SK-N-SH treated with all-trans-retinoic acid at 6 μM for 48 hours (cell line): ENCODE measurements around the gene MT1E.

ENCODE experiments used
- CSDC2 ChIP-seq: fragments of 250-450 bp; sonication (Bioruptor Pico); IDR thresholded peaks from 2 replicates; pipeline ENCODE4 v1.5.0; 2020; ENCODE audit warnings: mild to moderate bottlenecking, moderate library complexity
- ISL1 ChIP-seq: fragments of 250-450 bp; sonication (Bioruptor Pico); IDR thresholded peaks from 2 replicates; pipeline ENCODE4 v2.1.2; 2022; ENCODE audit warnings: mild to moderate bottlenecking, moderate library complexity
- OSR1 ChIP-seq: fragments of 250-450 bp; sonication (Bioruptor Pico); IDR thresholded peaks from 2 replicates; pipeline ENCODE4 v1.8.0; 2022; ENCODE audit warnings: moderate library complexity, mild to moderate bottlenecking, inconsistent platforms
- PPARA ChIP-seq: fragments of 250-450 bp; sonication (Bioruptor Pico); IDR thresholded peaks from 2 replicates; pipeline ENCODE4 v1.5.0; 2020; ENCODE audit warnings: mild to moderate bottlenecking, borderline replicate concordance
- RARB ChIP-seq: fragments of 250-450 bp; sonication (Bioruptor Pico); IDR thresholded peaks from 2 replicates; pipeline ENCODE4 v1.8.0; 2021; ENCODE audit warnings: mild to moderate bottlenecking, moderate library complexity
- SNAI2 ChIP-seq: fragments of 250-450 bp; sonication (Bioruptor Pico); IDR thresholded peaks from 2 replicates; pipeline ENCODE4 v1.5.0; 2020; ENCODE audit warnings: mild to moderate bottlenecking, moderate library complexity
- TOX ChIP-seq: fragments of 250-450 bp; sonication (Bioruptor Pico); IDR thresholded peaks from 2 replicates; pipeline ENCODE4 v1.8.0; 2021; ENCODE audit warnings: mild to moderate bottlenecking, moderate library complexity, borderline replicate concordance
- ZC3H10 ChIP-seq: fragments of 250-450 bp; sonication (Bioruptor Pico); IDR thresholded peaks from 2 replicates; pipeline ENCODE4 v1.5.1; 2021; ENCODE audit warnings: mild to moderate bottlenecking, moderate library complexity
- ZFP3 ChIP-seq: fragments of 250-450 bp; sonication (Bioruptor Pico); IDR thresholded peaks from 2 replicates; pipeline ENCODE4 v1.5.0; 2020; ENCODE audit warnings: mild to moderate bottlenecking, moderate library complexity
- ZNF565 ChIP-seq: fragments of 450-650 bp; formaldehyde crosslinking; conservative IDR thresholded peaks from 2 replicates; pipeline ENCODE4 v1.5.0; 2020; ENCODE audit warnings: low read depth, mild to moderate bottlenecking, moderate library complexity
- ZNF8 ChIP-seq: fragments of 450-650 bp; formaldehyde crosslinking; IDR thresholded peaks from 2 replicates; pipeline ENCODE4 v1.5.0; 2020; ENCODE audit warnings: mild to moderate bottlenecking, moderate library complexity
- TF ChIP-seq, protein P1 (sequence below): fragments of 250-450 bp; sonication (Bioruptor Pico); IDR thresholded peaks from 2 replicates; pipeline ENCODE4 v1.8.0; 2020; ENCODE audit warnings: mild to moderate bottlenecking, moderate library complexity, borderline replicate concordance
- TF ChIP-seq, protein P2 (sequence below): fragments of 250-450 bp; sonication (Bioruptor Pico); IDR thresholded peaks from 2 replicates; pipeline ENCODE4 v1.5.1; 2020; ENCODE audit warnings: low read depth, mild to moderate bottlenecking, moderate library complexity
- TF ChIP-seq, protein P3 (sequence below): fragments of 250-450 bp; sonication (Bioruptor Pico); IDR thresholded peaks from 2 replicates; pipeline ENCODE4 v1.5.1; 2021; ENCODE audit warnings: mild to moderate bottlenecking, moderate library complexity

DNA sequence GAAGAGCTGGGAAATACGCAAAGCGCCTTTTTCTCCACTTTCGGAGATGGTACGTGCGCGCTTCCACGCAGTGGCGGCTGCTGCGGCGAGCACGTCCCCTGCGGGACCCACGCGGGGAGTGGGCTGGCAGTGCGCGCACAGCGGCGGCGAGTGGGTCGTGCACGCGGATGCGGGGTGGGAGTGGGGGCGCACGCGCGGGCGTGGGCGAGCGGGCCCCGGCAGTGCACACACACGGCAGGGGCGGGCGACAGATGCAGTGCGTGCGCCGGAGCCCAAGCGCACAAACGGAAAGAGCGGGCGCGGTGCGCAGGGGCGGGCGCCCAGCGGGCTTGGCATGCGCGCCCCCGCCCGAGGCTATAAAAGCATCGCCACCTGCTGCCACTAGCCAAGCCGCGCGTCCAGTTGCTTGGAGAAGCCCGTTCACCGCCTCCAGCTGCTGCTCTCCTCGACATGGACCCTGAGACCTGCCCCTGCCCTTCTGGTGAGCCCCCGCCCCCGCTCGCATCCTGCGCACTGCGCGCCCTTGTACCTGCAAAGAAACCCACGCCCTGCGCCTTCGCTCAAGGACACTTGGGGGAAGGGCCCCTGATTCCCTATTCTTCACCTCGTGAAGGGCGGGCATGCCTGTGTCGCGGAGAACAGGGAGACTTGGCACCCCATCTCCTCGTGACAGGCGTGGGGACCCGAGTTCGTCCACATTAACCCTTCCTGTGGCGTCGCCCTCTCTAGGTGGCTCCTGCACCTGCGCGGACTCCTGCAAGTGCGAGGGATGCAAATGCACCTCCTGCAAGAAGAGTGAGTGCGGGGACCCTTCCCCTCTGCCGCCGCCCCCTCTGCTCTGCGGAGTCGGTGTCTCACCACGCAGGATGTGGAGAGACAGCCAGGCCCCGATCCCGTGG is 36.2 kb upstream of the MT1E start, which contains the start of gene MT3:
- TF ChIP-seq ZNF565 (CRISPR knock-in tag) = no peak
- TF ChIP-seq SNAI2 (CRISPR knock-in tag) = no peak
- TF ChIP-seq TOX (CRISPR knock-in tag) = no peak
- no peak for TF ChIP-seq ZC3H10 (CRISPR knock-in tag)
- TF ChIP-seq, protein P1, sequence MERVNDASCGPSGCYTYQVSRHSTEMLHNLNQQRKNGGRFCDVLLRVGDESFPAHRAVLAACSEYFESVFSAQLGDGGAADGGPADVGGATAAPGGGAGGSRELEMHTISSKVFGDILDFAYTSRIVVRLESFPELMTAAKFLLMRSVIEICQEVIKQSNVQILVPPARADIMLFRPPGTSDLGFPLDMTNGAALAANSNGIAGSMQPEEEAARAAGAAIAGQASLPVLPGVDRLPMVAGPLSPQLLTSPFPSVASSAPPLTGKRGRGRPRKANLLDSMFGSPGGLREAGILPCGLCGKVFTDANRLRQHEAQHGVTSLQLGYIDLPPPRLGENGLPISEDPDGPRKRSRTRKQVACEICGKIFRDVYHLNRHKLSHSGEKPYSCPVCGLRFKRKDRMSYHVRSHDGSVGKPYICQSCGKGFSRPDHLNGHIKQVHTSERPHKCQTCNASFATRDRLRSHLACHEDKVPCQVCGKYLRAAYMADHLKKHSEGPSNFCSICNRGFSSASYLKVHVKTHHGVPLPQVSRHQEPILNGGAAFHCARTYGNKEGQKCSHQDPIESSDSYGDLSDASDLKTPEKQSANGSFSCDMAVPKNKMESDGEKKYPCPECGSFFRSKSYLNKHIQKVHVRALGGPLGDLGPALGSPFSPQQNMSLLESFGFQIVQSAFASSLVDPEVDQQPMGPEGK (CRISPR knock-in tag) = no peak
- TF ChIP-seq OSR1 = no peak
- TF ChIP-seq RARB (CRISPR knock-in tag) = no peak
- TF ChIP-seq ZFP3 (CRISPR knock-in tag) = no peak
- TF ChIP-seq, protein P2, sequence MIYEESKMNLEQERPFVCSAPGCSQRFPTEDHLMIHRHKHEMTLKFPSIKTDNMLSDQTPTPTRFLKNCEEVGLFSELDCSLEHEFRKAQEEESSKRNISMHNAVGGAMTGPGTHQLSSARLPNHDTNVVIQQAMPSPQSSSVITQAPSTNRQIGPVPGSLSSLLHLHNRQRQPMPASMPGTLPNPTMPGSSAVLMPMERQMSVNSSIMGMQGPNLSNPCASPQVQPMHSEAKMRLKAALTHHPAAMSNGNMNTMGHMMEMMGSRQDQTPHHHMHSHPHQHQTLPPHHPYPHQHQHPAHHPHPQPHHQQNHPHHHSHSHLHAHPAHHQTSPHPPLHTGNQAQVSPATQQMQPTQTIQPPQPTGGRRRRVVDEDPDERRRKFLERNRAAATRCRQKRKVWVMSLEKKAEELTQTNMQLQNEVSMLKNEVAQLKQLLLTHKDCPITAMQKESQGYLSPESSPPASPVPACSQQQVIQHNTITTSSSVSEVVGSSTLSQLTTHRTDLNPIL (CRISPR knock-in tag) = no peak
- no peak for TF ChIP-seq ISL1 (CRISPR knock-in tag)
- TF ChIP-seq CSDC2 = no peak
- TF ChIP-seq, protein P3, sequence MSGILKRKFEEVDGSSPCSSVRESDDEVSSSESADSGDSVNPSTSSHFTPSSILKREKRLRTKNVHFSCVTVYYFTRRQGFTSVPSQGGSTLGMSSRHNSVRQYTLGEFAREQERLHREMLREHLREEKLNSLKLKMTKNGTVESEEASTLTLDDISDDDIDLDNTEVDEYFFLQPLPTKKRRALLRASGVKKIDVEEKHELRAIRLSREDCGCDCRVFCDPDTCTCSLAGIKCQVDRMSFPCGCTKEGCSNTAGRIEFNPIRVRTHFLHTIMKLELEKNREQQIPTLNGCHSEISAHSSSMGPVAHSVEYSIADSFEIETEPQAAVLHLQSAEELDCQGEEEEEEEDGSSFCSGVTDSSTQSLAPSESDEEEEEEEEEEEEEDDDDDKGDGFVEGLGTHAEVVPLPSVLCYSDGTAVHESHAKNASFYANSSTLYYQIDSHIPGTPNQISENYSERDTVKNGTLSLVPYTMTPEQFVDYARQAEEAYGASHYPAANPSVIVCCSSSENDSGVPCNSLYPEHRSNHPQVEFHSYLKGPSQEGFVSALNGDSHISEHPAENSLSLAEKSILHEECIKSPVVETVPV (CRISPR knock-in tag) = no peak
- TF ChIP-seq PPARA (CRISPR knock-in tag) = no peak
- no peak for TF ChIP-seq ZNF8
